ENCODE results near the gene TMED8. TPM values are rescaled to one million over a fixed set of nuclear protein-coding genes. Genes with fewer than 3 reads are reported as not detected.

The TMED8 gene
- total and polyA plus RNA-seq, 2 of the 13 experiments (the other 11 are each of a cell fraction or from before 2014, with no cell fraction given) = 6.0 to 11.7 TPM

- TF ChIP-seq ZNF280B (CRISPR knock-in tag; IDR thresholded peaks at IDR 0.05; ENCODE audit: borderline replicate concordance) = 0 out of 2 replicates have a peak, but pooled peaks have one; percentile 42
- peak; percentile 62; the same call in 1 of the 2 replicates for TF ChIP-seq ZNF891 (CRISPR knock-in tag; IDR thresholded peaks at IDR 0.05)
- 0 out of 2 replicates have a peak, but pooled peaks have one; percentile 16 for TF ChIP-seq SP4 (CRISPR knock-in tag; IDR thresholded peaks at IDR 0.05)
- peak; percentile 57 for TF ChIP-seq ZNF687 (CRISPR knock-in tag; IDR thresholded peaks at IDR 0.05)
- TF ChIP-seq MTF2 (CRISPR knock-in tag; IDR thresholded peaks at IDR 0.05; ENCODE audit: borderline replicate concordance) = no peak
- peak; percentile 58; the same call in 1 of the 2 replicates for TF ChIP-seq REPIN1 (CRISPR knock-in tag; IDR thresholded peaks at IDR 0.05; ENCODE audit: borderline replicate concordance, low read depth)
- peak; percentile 95 for TF ChIP-seq SMC3 (IDR thresholded peaks at IDR 0.05; ENCODE audit: low read length)
- peak; percentile 37 for TF ChIP-seq FOSL2 (CRISPR knock-in tag; IDR thresholded peaks at IDR 0.05)
- TF ChIP-seq RBM22 (optimal IDR thresholded peaks at IDR 0.05; ENCODE audit: low read length) = no peak
- TF ChIP-seq LCORL (IDR thresholded peaks at IDR 0.05) = no peak
- 0 out of 2 replicates have a peak, but pooled peaks have one; percentile 22 for TF ChIP-seq LCORL (CRISPR knock-in tag; IDR thresholded peaks at IDR 0.05)
- 0 out of 2 replicates have a peak, but pooled peaks have one; percentile 47 for TF ChIP-seq ZNF224 (CRISPR knock-in tag; IDR thresholded peaks at IDR 0.05)
- TF ChIP-seq CTCF (CRISPR knock-in tag; IDR thresholded peaks at IDR 0.05) = peak; percentile 89
- 0 out of 2 replicates have a peak, but pooled peaks have one; percentile 22 for TF ChIP-seq GATAD1 (CRISPR knock-in tag; IDR thresholded peaks at IDR 0.05)
These were observed 75.8 kb downstream of the TMED8 start (continued) for GRCh38 chr14:77301103-77301502.
